ENCODE results near the gene OR2V2. TPM values are rescaled to one million over a fixed set of nuclear protein-coding genes. Genes with fewer than 3 reads are reported as not detected.

OR2V2 gene
- total RNA-seq, 2 experiments from 2014 or later, result not detected

GRCh38 chr5:181133610-181134231 lies 13.7 kb upstream of the OR2V2 start:
- ATAC-seq (ENCODE audit: poor library complexity) (no peak), DNase-seq (no peak)
- CTCF ChIA-PET, result no interaction called here
- Mint-ChIP-seq H3K36me3 (ENCODE audit: low read depth) (no peaks in the 10 kb centered on the region), H3K27ac (no peak overlapping the region), H3K9me3 (peaks cover 4% of the 10 kb centered on the region), H3K4me3 (no peak overlapping the region), H3K27me3 (peaks cover 47% of the 10 kb centered on the region), H3K4me1 (ENCODE audit: low read depth) (no peaks in the 10 kb centered on the region)
- Histone ChIP-seq H3K4me1 (ENCODE audit: insufficient read depth, low read length) (no peaks in the 10 kb centered on the region), H3K9me3 (ENCODE audit: control insufficient read depth in 1 of 2, insufficient read depth in 1 of 2, low read length in 2 of 2) (peaks cover 13 to 15% of the 10 kb centered on the region in 2 experiments), H3K4me3 (ENCODE audit: low read length) (no peak overlapping the region), H3K36me3 (ENCODE audit: insufficient read depth, low read length) (no peaks in the 10 kb centered on the region), H3K27ac (ENCODE audit: low read depth in 1 of 2, low read length in 2 of 2) (no peak overlapping the region), H3K27me3 (ENCODE audit: control insufficient read depth in 1 of 2, insufficient read depth in 2 of 2, low read length in 2 of 2) (peaks cover 1 to 16% of the 10 kb centered on the region in 2 experiments)
- no peak for TF ChIP-seq CTCF (IDR thresholded peaks at IDR 0.05)
- POLR2A ChIA-PET, result no interaction called here
- intact Hi-C loops (cut with DNase I, micrococcal nuclease), result no loop called here

- no peak for TF ChIP-seq CTCF (IDR thresholded peaks at IDR 0.05)
- ATAC-seq (ENCODE audit: poor library complexity), result no peak
- Histone ChIP-seq H3K4me3 (ENCODE audit: low read length) (no peak overlapping the region), H3K4me1 (ENCODE audit: insufficient read depth, low read length) (no peaks in the 10 kb centered on the region), H3K36me3 (ENCODE audit: insufficient read depth, low read length) (no peaks in the 10 kb centered on the region), H3K27ac (ENCODE audit: low read depth in 1 of 2, low read length in 2 of 2) (no peak overlapping the region), H3K9me3 (ENCODE audit: control insufficient read depth in 1 of 2, insufficient read depth in 1 of 2, low read length in 2 of 2) (peaks cover 13 to 16% of the 10 kb centered on the region in 2 experiments), H3K27me3 (ENCODE audit: control insufficient read depth in 1 of 2, insufficient read depth in 2 of 2, low read length in 2 of 2) (peaks cover 0 to 14% of the 10 kb centered on the region in 2 experiments)
- Mint-ChIP-seq H3K27ac (no peak overlapping the region), H3K4me3 (no peak overlapping the region), H3K27me3 (peaks cover 45% of the 10 kb centered on the region), H3K36me3 (ENCODE audit: low read depth) (no peaks in the 10 kb centered on the region), H3K4me1 (ENCODE audit: low read depth) (no peaks in the 10 kb centered on the region), H3K9me3 (peaks cover 10% of the 10 kb centered on the region)
- CTCF ChIA-PET, result no interaction called here
- intact Hi-C loops (cut with DNase I, micrococcal nuclease), result no loop called here
- POLR2A ChIA-PET, result no interaction called here
- no peak for DNase-seq
Measured at GRCh38 chr5:181134259-181134658, 13.1 kb upstream of the OR2V2 start.

- H3K9me3 Mint-ChIP-seq, result peaks cover 18% of the 10 kb centered on the region
- H3K27ac Mint-ChIP-seq, result no peak overlapping the region
- peaks cover 44% of the 10 kb centered on the region for H3K27me3 Mint-ChIP-seq
Measured at GRCh38 chr5:181136361-181136955, 10.9 kb upstream of the OR2V2 start.

More at GRCh38 chr5:181136361-181136955, 10.9 kb upstream of the OR2V2 start:
- ATAC-seq (ENCODE audit: poor library complexity) (no peak), DNase-seq (no peak)
- peaks cover 6 to 7% of the 10 kb centered on the region in 2 experiments for H3K27me3 ChIP-seq (ENCODE audit: control insufficient read depth in 1 of 2, insufficient read depth in 2 of 2, low read length in 2 of 2)
- TF ChIP-seq CTCF (IDR thresholded peaks at IDR 0.05), result no peak
- H3K4me1 ChIP-seq (ENCODE audit: insufficient read depth, low read length), result no peaks in the 10 kb centered on the region
- no peak overlapping the region for H3K27ac ChIP-seq (ENCODE audit: low read depth in 1 of 2, low read length in 2 of 2)
- intact Hi-C loops (cut with DNase I, micrococcal nuclease), result no loop called here
- ChIA-PET POLR2A (no interaction called here), CTCF (no interaction called here)
- H3K4me3 ChIP-seq (ENCODE audit: low read length), result no peak overlapping the region
- peaks cover 16 to 21% of the 10 kb centered on the region in 2 experiments for H3K9me3 ChIP-seq (ENCODE audit: control insufficient read depth in 1 of 2, insufficient read depth in 1 of 2, low read length in 2 of 2)
- Mint-ChIP-seq H3K4me3 (no peak overlapping the region), H3K4me1 (ENCODE audit: low read depth) (no peaks in the 10 kb centered on the region), H3K36me3 (ENCODE audit: low read depth) (no peaks in the 10 kb centered on the region)
- H3K36me3 ChIP-seq (ENCODE audit: insufficient read depth, low read length), result no peaks in the 10 kb centered on the region
